ENCODE results near the gene ROR2.

The ROR2 gene

DNA sequence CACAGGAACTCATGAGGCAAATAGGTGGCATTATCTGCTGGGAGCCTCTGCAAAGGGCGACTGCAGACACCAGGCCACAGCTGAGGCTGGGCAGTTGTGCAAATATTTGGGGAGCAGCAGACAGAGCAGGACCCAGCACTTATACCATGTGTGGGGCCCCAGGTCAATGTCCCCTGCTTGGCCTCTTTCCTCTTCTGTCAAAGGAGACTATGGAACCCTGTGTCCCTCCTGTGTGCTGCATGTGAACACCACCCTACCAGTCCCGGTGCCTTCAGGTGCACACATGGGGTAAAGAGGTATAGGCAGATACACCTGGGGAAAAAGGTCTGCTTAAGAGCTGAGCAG is 50.8 kb downstream of the ROR2 start:
- FAIRE-seq (no peak), DNase-seq (ENCODE audit: insufficient read length, low spot score) (no peak)
- TF ChIP-seq POU2F2 (IDR thresholded peaks at IDR 0.05; ENCODE audit: low read depth, low read length): no peak
- no peak for TF ChIP-seq POLR2A (IDR thresholded peaks at IDR 0.05; ENCODE audit: low read depth, low read length)
- TF ChIP-seq POLR2AphosphoS5 (IDR thresholded peaks at IDR 0.05; ENCODE audit: low read depth, low read length): no peak
- no peak for TF ChIP-seq SPI1 (IDR thresholded peaks at IDR 0.05; ENCODE audit: low read depth, low read length)
- no peak for TF ChIP-seq PAX5 (IDR thresholded peaks at IDR 0.05; ENCODE audit: insufficient read depth, low read length, severe bottlenecking)
- no peak for TF ChIP-seq TAF1 (IDR thresholded peaks at IDR 0.05; ENCODE audit: low read depth, low read length)

DNA sequence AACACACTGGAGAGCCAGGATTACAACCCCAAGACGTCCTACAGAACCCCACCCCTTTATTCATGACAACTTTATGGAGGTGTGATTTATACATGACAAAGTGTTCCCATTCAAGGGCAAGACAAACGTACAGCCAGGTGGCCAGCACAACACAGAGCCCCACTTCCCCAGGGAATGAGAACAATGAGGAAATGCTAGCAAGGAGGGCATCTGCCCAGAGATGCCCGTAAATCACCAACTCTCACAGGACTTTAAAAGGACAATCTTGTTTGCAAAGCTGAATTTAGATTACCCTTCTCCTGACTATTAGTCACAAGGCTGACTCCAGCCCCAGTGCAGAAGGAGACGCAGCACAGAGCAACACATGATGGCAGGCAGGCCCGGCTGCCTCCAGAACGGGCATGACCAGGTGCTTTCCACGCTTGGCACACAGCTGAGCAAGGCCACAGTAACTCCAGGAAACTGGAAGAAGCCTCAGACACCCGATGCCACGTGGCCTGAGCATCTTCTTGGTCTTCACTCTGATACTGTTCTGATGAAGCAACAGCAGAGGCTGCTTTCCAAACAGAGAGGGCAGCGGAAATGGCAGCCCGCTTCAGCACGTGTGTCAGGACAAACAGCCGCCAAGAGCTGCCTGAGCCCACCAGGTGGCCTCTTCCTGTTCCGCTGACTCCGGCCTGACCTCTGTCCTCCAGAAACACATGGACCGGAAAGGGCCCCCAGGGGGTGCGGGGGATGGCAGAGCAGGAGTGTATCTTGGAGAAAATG is 51.4 kb downstream of the ROR2 start:
- no peak for TF ChIP-seq POLR2A (IDR thresholded peaks at IDR 0.05; ENCODE audit: low read depth, low read length)
- TF ChIP-seq SPI1 (IDR thresholded peaks at IDR 0.05; ENCODE audit: low read depth, low read length): no peak
- TF ChIP-seq TAF1 (IDR thresholded peaks at IDR 0.05; ENCODE audit: low read depth, low read length): no peak
- no peak for TF ChIP-seq POU2F2 (IDR thresholded peaks at IDR 0.05; ENCODE audit: low read depth, low read length)
- no peak for TF ChIP-seq POLR2AphosphoS5 (IDR thresholded peaks at IDR 0.05; ENCODE audit: low read depth, low read length)
- TF ChIP-seq PAX5 (IDR thresholded peaks at IDR 0.05; ENCODE audit: insufficient read depth, low read length, severe bottlenecking): no peak
- DNase-seq (ENCODE audit: insufficient read length, low spot score) (no peak), FAIRE-seq (no peak)

DNA sequence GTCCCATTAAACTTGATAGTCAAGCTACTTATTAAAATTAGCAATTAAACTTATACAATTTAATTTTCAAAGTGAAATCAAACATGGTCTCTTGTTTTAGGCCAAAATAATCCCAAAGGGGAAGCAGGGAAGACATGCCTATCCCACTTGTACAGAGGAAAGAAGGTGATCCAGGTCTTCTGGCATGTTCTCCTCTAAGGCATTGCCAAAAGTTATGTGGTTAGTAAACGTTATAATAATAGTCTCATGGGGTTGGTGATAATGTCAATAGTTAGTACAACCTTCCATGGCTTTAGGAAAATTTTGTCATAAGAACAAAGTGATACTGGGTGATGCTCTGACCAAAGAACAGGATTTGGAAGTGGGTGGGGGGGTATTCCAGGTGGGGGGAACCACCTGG is 52.8 kb downstream of the ROR2 start:
- no peak for FAIRE-seq
- TF ChIP-seq POU2F2 (IDR thresholded peaks at IDR 0.05; ENCODE audit: low read depth, low read length): no peak
- no peak for TF ChIP-seq TAF1 (IDR thresholded peaks at IDR 0.05; ENCODE audit: low read depth, low read length)
- no peak for TF ChIP-seq POLR2AphosphoS5 (IDR thresholded peaks at IDR 0.05; ENCODE audit: low read depth, low read length)
- TF ChIP-seq POLR2A (IDR thresholded peaks at IDR 0.05; ENCODE audit: low read depth, low read length): no peak
- TF ChIP-seq PAX5 (IDR thresholded peaks at IDR 0.05; ENCODE audit: insufficient read depth, low read length, severe bottlenecking): no peak
- TF ChIP-seq SPI1 (IDR thresholded peaks at IDR 0.05; ENCODE audit: low read depth, low read length): no peak
- DNase-seq (ENCODE audit: insufficient read length, low spot score): no peak

DNA sequence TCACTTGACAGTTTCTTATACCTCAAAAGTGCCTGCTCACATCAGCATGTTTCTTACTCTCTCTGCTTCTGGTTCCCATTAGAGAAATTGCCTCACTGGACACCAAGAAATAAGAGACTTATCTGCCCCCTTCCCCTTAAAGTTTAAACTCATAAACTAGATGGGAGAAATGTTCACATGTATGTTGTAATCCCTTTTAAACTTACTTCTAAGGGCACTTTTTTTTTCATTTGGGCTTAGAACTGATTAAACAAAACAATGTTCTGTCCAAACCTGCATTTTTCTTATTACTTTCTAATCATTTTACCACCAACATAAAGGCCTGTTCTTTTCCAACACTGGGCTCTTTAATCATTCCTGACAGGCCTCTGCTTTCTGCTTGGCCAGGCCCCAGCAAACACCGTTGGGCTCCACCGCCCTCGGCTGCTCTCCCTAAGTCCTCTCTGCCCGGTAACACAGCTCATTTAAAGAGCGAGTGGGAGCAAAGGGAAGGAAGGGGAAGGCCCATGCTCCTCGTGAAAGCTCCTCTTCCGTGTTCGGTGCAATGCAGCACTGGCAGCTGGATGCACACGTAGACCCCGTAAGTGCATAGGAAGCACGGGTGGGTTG is 53.4 kb downstream of the ROR2 start:
- FAIRE-seq (no peak), DNase-seq (ENCODE audit: insufficient read length, low spot score) (no peak)
- TF ChIP-seq POLR2A (IDR thresholded peaks at IDR 0.05; ENCODE audit: low read depth, low read length): no peak
- no peak for TF ChIP-seq PAX5 (IDR thresholded peaks at IDR 0.05; ENCODE audit: insufficient read depth, low read length, severe bottlenecking)
- no peak for TF ChIP-seq SPI1 (IDR thresholded peaks at IDR 0.05; ENCODE audit: low read depth, low read length)
- TF ChIP-seq POU2F2 (IDR thresholded peaks at IDR 0.05; ENCODE audit: low read depth, low read length): no peak
- no peak for TF ChIP-seq TAF1 (IDR thresholded peaks at IDR 0.05; ENCODE audit: low read depth, low read length)
- TF ChIP-seq POLR2AphosphoS5 (IDR thresholded peaks at IDR 0.05; ENCODE audit: low read depth, low read length): no peak

DNA sequence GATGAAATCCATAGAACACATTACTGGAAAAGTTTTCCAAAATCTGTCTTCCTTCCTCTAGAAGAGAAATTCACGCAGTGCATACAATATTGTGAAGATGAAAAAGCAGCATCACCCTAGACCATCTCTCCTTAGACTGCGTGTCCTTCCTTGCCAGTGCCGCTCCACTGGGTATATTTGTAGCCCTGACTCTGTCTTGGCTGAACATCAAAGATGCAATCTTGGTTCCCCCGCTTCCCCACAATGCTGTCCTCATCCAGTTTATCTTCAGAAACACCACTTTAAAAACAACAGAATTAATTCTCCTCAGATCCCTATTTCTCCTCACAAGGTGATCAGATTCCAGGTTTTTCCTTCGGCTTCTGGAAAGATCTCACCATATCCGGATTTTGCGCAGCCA is 53.9 kb downstream of the ROR2 start:
- FAIRE-seq (no peak), DNase-seq (ENCODE audit: insufficient read length, low spot score) (no peak)
- no peak for TF ChIP-seq POLR2A (IDR thresholded peaks at IDR 0.05; ENCODE audit: low read depth, low read length)
- TF ChIP-seq PAX5 (IDR thresholded peaks at IDR 0.05; ENCODE audit: insufficient read depth, low read length, severe bottlenecking): no peak
- no peak for TF ChIP-seq TAF1 (IDR thresholded peaks at IDR 0.05; ENCODE audit: low read depth, low read length)
- no peak for TF ChIP-seq POU2F2 (IDR thresholded peaks at IDR 0.05; ENCODE audit: low read depth, low read length)
- TF ChIP-seq SPI1 (IDR thresholded peaks at IDR 0.05; ENCODE audit: low read depth, low read length): no peak
- no peak for TF ChIP-seq POLR2AphosphoS5 (IDR thresholded peaks at IDR 0.05; ENCODE audit: low read depth, low read length)

DNA sequence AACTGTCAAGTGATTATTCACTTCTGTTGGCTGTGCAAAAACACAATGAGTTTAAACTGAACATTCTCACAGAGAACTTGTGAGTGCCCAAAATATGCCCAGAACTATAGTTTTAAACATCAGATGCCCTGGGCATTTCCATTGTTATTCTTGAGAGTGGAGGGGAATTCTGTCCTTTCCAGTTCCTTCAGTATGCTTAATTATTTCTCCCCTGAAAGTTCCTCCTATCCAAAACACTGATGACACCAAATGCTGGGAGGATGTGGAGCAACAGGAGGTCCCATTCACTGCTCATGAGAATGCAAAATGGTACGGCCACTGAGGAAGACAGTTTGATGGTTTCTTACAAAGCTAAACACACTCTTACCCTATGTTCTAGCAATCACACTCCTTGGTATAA is 55.5 kb downstream of the ROR2 start:
- DNase-seq (ENCODE audit: insufficient read length, low spot score) (no peak), FAIRE-seq (no peak)
- TF ChIP-seq POU2F2 (IDR thresholded peaks at IDR 0.05; ENCODE audit: low read depth, low read length): no peak
- no peak for TF ChIP-seq POLR2AphosphoS5 (IDR thresholded peaks at IDR 0.05; ENCODE audit: low read depth, low read length)
- TF ChIP-seq TAF1 (IDR thresholded peaks at IDR 0.05; ENCODE audit: low read depth, low read length): no peak
- TF ChIP-seq PAX5 (IDR thresholded peaks at IDR 0.05; ENCODE audit: insufficient read depth, low read length, severe bottlenecking): no peak
- TF ChIP-seq SPI1 (IDR thresholded peaks at IDR 0.05; ENCODE audit: low read depth, low read length): no peak
- no peak for TF ChIP-seq POLR2A (IDR thresholded peaks at IDR 0.05; ENCODE audit: low read depth, low read length)

DNA sequence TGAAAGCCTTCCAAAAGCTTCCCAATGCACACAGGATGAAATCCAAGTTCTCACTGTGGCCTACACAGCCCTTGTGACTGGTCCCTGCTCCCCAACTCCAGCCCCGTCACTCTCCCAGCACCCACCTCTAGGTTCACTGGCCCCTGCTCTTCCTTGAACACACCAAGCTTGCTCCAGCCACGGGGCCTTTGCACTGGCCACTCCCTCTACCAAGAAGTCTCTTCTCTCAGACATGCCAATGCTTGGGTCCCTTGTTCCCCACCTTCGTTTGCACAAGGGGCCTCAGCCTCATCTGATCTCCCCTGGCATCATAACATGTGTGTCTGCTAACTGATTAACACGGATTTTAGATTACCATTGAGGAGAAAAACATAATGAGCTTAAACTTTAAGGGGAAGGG is 56.0 kb downstream of the ROR2 start:
- TF ChIP-seq TAF1 (IDR thresholded peaks at IDR 0.05; ENCODE audit: low read depth, low read length): no peak
- no peak for TF ChIP-seq POLR2A (IDR thresholded peaks at IDR 0.05; ENCODE audit: low read depth, low read length)
- TF ChIP-seq POLR2AphosphoS5 (IDR thresholded peaks at IDR 0.05; ENCODE audit: low read depth, low read length): no peak
- no peak for TF ChIP-seq SPI1 (IDR thresholded peaks at IDR 0.05; ENCODE audit: low read depth, low read length)
- TF ChIP-seq PAX5 (IDR thresholded peaks at IDR 0.05; ENCODE audit: insufficient read depth, low read length, severe bottlenecking): no peak
- no peak for TF ChIP-seq POU2F2 (IDR thresholded peaks at IDR 0.05; ENCODE audit: low read depth, low read length)
- DNase-seq (ENCODE audit: insufficient read length, low spot score): no peak
- FAIRE-seq: no peak

DNA sequence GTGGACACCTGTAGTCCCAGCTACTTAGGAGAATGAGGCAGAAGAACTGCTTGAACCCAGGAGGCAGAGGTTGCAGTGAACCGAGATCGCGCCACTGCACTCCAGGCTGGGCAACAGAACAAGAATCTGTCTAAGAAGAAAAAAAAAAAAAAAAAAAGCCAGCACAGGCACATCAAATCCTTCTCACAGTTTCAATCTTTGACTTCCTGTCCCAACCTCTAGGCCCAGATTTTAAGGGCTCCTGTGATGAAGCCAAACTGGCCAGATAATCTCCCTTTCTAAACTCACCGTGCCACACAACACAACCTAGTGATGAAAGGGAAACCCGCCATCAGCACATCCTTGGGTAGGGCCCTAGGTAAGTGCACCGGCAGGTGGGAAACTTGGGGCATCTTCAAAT is 58.1 kb downstream of the ROR2 start:
- DNase-seq (ENCODE audit: insufficient read length, low spot score) (no peak), FAIRE-seq (no peak)
- TF ChIP-seq PAX5 (IDR thresholded peaks at IDR 0.05; ENCODE audit: insufficient read depth, low read length, severe bottlenecking) (no peak), POLR2A (IDR thresholded peaks at IDR 0.05; ENCODE audit: low read depth, low read length) (no peak), POU2F2 (IDR thresholded peaks at IDR 0.05; ENCODE audit: low read depth, low read length) (no peak), POLR2AphosphoS5 (IDR thresholded peaks at IDR 0.05; ENCODE audit: low read depth, low read length) (no peak), TAF1 (IDR thresholded peaks at IDR 0.05; ENCODE audit: low read depth, low read length) (no peak), SPI1 (IDR thresholded peaks at IDR 0.05; ENCODE audit: low read depth, low read length) (no peak)

DNA sequence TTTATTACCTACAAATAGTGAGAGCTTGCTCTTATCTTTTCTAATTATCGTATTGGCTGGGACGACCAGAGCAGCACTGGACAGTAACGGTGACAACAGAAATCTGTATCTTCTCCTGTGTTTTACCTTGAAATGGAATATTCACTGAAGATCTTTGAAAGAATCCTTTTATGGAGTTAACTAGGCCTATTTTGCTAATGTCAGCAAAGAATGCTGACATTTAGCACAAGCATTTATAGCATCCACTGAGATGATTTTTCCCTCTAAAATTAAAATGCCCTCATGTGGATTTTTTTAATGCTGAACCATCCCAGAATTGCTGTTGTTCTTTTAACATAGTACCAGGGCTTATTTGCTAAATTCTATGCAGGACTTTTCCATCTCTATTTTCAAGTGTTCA is 59.4 kb downstream of the ROR2 start:
- no peak for FAIRE-seq
- TF ChIP-seq POLR2A (IDR thresholded peaks at IDR 0.05; ENCODE audit: low read depth, low read length) (no peak), POU2F2 (IDR thresholded peaks at IDR 0.05; ENCODE audit: low read depth, low read length) (no peak)
- no peak for DNase-seq (ENCODE audit: insufficient read length, low spot score)
